Caki2 (cell line): ENCODE data around the gene THOC1. TPM values are rescaled to one million over a fixed set of nuclear protein-coding genes. Genes with fewer than 3 reads are reported as not detected.

ENCODE experiments used
- DNase-seq: peaks from one replicate; pipeline ENCODE4 v3.0.0-alpha.2; 2015; ENCODE audit warnings: low read depth
- in situ Hi-C: cut with HindIII; loops from 2 replicates; pipeline ENCODE4 v1.10.0; 2016; ENCODE audit warnings: low sequenced_read_pairs, low pct_unique_long_range_greater_than_20kb, mixed read lengths
- total RNA-seq: library from RNA; depleted of rRNA; stranded (reverse); fragments of >200 nt; shearing (Covaris generic); gene quantifications from 2 replicates; pipeline ENCODE4 v1.2.3, GENCODE V29; 2014; ENCODE audit warnings: low replicate concordance

Gene THOC1
- total RNA-seq, 1 experiment from 2014 or later: 21.0 TPM

GRCh38 chr18:227902-228301 lies 39.9 kb downstream of the THOC1 start:
- in situ Hi-C loops: no loop called here

GRCh38 chr18:227374-227773 lies 40.5 kb downstream of the THOC1 start:
- in situ Hi-C loops: no loop called here
- DNase-seq: no peak

More at GRCh38 chr18:227902-228301, 39.9 kb downstream of the THOC1 start:
- no peak for DNase-seq

GRCh38 chr18:225745-226144 lies 42.1 kb downstream of the THOC1 start:
- DNase-seq: no peak
- in situ Hi-C loops: no loop called here

GRCh38 chr18:220708-221107 lies 47.1 kb downstream of the THOC1 start:
- in situ Hi-C loops: no loop called here
- DNase-seq: no peak

GRCh38 chr18:217532-218336 lies 50.1 kb downstream of the THOC1 start:
- DNase-seq: no peak
- in situ Hi-C loops: no loop called here

- in situ Hi-C loops: no loop called here
- no peak for DNase-seq
These were observed 52.3 kb downstream of the THOC1 start for GRCh38 chr18:215448-216010.

- in situ Hi-C loops: no loop called here
- DNase-seq: no peak
These were observed 53.9 kb downstream of the THOC1 start for GRCh38 chr18:213966-214365.

- in situ Hi-C loops: no loop called here
These were observed 54.3 kb downstream of the THOC1 start for GRCh38 chr18:213505-213904.

GRCh38 chr18:212780-213179 lies 55.1 kb downstream of the THOC1 start:
- no peak for DNase-seq
- in situ Hi-C loops: no loop called here

More at GRCh38 chr18:213505-213904, 54.3 kb downstream of the THOC1 start:
- no peak for DNase-seq

- no peak for DNase-seq
- in situ Hi-C loops: no loop called here
These were observed 56.3 kb downstream of the THOC1 start for GRCh38 chr18:211582-211981.

- DNase-seq: no peak
- in situ Hi-C loops: no loop called here
These were observed 57.1 kb downstream of the THOC1 start for GRCh38 chr18:210733-211132.

GRCh38 chr18:210075-210474 lies 57.8 kb downstream of the THOC1 start:
- in situ Hi-C loops: no loop called here
- no peak for DNase-seq

- no peak for DNase-seq
- in situ Hi-C loops: no loop called here
These were observed 68.1 kb downstream of the THOC1 start for GRCh38 chr18:199768-200167.

- no peak for DNase-seq
- in situ Hi-C loops: no loop called here
These were observed 68.6 kb downstream of the THOC1 start for GRCh38 chr18:199214-199613.

- in situ Hi-C loops: no loop called here
- DNase-seq: no peak
These were observed 72.2 kb downstream of the THOC1 start for GRCh38 chr18:195651-196050.

GRCh38 chr18:192801-193200 lies 75.0 kb downstream of the THOC1 start:
- in situ Hi-C loops: no loop called here

GRCh38 chr18:191725-192124 lies 76.1 kb downstream of the THOC1 start:
- in situ Hi-C loops: no loop called here
- no peak for DNase-seq

More at GRCh38 chr18:192801-193200, 75.0 kb downstream of the THOC1 start:
- DNase-seq: no peak

GRCh38 chr18:189254-189653 lies 78.6 kb downstream of the THOC1 start:
- in situ Hi-C loops: no loop called here
- DNase-seq: no peak

GRCh38 chr18:183769-184168 lies 84.1 kb downstream of the THOC1 start:
- DNase-seq: no peak
- in situ Hi-C loops: no loop called here

- in situ Hi-C loops: no loop called here
- DNase-seq: no peak
These were observed 86.1 kb downstream of the THOC1 start for GRCh38 chr18:181711-182110.
